GM20000 (cell line): Measurements from ENCODE around the gene TTI1.
"Not testable (repeated sequence)": the region's sequence is repeated elsewhere in the genome, so short reads cannot be mapped to it uniquely, and the experiment has no call there.

Experiments used
- DNase-seq: peaks from one replicate; pipeline ENCODE4 v3.0.0; 2012; ENCODE audit warnings: low spot score
- TF ChIP-seq, protein P1 (sequence below): IDR thresholded peaks from 2 replicates; pipeline ENCODE4 v1.5.1; 2012; ENCODE audit warnings: mild to moderate bottlenecking, control low read depth; ENCODE audit errors: extremely low read depth, missing control alignments

The TTI1 gene

GRCh38 chr20:37972256-37973058, 60.8 kb downstream of the TTI1 start:
- TF ChIP-seq, protein P1, sequence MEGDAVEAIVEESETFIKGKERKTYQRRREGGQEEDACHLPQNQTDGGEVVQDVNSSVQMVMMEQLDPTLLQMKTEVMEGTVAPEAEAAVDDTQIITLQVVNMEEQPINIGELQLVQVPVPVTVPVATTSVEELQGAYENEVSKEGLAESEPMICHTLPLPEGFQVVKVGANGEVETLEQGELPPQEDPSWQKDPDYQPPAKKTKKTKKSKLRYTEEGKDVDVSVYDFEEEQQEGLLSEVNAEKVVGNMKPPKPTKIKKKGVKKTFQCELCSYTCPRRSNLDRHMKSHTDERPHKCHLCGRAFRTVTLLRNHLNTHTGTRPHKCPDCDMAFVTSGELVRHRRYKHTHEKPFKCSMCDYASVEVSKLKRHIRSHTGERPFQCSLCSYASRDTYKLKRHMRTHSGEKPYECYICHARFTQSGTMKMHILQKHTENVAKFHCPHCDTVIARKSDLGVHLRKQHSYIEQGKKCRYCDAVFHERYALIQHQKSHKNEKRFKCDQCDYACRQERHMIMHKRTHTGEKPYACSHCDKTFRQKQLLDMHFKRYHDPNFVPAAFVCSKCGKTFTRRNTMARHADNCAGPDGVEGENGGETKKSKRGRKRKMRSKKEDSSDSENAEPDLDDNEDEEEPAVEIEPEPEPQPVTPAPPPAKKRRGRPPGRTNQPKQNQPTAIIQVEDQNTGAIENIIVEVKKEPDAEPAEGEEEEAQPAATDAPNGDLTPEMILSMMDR, result no peak
- DNase-seq, result no peak

DNA sequence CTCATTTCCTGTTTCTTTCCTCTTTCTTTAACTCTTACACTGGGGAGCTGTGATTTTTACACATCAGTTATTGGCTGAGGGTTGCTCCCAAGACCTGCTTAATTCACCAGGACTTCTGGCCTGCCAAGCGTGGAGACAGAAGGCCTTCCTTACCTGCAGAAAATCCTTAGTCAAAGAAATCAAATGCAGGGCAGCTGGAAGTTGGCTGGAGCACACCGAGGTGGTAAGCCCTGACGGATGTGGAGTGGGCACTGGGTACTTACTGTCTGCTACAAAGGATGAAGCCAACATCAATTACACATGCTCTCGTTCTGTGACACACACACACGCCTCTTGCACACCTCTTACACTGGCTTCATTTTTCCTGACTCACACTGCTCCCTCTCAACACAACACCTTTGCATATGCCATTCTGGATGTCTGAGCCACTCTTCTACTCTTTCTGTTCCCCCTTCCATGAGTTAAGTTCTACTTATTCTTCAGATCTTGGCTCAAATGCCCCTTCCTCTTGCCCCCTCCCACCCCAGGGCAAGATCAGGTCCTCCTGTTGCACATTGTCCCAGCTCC, 61.6 kb downstream of the TTI1 start:
- DNase-seq, result no peak
- TF ChIP-seq, protein P1, result no peak

DNA sequence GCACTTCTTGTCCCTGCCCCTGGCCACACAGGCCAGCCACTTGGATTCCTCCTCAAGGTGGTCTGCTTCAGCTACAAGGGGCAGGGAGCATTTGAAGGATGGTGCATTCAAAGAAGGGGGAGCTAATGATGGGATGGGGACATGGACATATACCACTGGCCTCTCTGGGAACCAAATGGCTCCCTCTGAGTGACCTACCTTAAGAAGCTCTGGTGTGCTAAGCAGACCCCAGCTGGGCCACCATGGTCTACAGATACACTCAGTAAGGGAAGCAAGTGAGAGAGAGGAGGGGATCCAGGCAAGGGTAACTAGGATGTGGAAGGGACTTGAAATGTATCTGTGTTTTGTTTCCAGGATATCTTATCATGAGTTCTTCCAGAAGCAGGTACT, 62.4 kb downstream of the TTI1 start:
- TF ChIP-seq, protein P1, result no peak
- no peak for DNase-seq

DNA sequence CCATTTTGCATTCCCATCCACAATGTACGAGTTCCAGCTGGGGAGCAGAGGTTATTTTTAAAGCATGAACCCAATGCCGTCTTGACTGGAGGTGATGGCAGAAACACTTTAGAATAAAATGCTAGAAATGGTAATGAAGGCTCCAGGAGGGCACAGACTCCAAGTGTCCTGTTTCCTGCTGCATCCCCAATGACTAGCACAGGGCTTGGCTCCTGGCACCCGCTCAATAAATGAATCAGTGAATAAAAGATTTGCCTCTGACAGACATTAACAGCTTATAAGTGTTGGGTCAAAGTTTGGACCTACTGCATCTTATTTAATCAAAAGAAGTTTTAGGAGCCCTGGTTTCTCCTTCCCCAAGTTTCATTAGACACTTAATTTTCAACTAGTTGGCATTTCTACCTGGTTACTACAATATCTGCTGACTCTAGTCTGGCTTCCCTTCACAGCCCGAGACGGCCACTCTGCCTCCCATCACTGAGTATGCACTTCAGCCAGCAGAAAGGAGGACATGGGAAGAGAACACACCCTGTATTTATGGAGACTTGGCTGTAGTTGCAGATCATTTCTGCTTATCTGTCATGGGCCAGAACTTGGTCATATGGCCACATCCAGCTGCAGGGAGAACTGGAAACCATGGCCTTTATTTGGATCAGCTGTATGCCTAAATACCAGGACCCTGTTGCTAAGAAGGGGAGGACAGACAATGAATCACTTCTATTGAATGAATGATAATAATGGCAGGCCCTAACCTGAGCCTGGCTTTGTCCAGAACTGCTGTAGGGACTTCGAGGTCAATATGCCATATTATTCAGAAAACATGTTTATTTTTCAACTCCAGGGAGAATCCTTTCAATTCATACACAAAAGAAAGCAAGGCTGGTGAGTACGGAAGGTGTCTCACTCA, 63.1 kb downstream of the TTI1 start:
- no peak for DNase-seq
- TF ChIP-seq, protein P1, result no peak

GRCh38 chr20:37968841-37969401, 64.3 kb downstream of the TTI1 start:
- DNase-seq, result no peak
- TF ChIP-seq, protein P1, result no peak

- DNase-seq, result not testable (repeated sequence)
Measured at GRCh38 chr20:37963483-37963882, 69.8 kb downstream of the TTI1 start.

- TF ChIP-seq, protein P1, result no peak
- DNase-seq, result no peak
Measured at GRCh38 chr20:37961066-37961465, 72.2 kb downstream of the TTI1 start.
